IMR-90 (cell line): Measurements from ENCODE around the gene ALOX15.

Experiments
- BHLHE40 ChIP-seq: fragments of 150-350 bp; IDR thresholded peaks from 2 replicates; pipeline ENCODE4 v1.6.1; 2016; ENCODE audit warnings: mild to moderate bottlenecking, low read depth, low read length
- CEBPB ChIP-seq: IDR thresholded peaks from 2 replicates; pipeline ENCODE4 v1.6.1; 2012; ENCODE audit warnings: low read depth, low read length, improper control_type of control experiment
- CHD1 ChIP-seq: IDR thresholded peaks from 2 replicates; pipeline ENCODE4 v1.6.1; 2012; ENCODE audit warnings: low read depth, low read length, improper control_type of control experiment
- CTCF ChIP-seq: conservative IDR thresholded peaks from 2 replicates; pipeline ENCODE4 v1.5.1; 2012; ENCODE audit warnings: mild to moderate bottlenecking, low read depth, low read length, improper control_type of control experiment
- ELK1 ChIP-seq: fragments of 150-350 bp; IDR thresholded peaks from 2 replicates; pipeline ENCODE4 v1.6.1; 2016; ENCODE audit warnings: low read depth, mild to moderate bottlenecking, low read length, moderate library complexity, borderline replicate concordance
- FOS ChIP-seq: fragments of 150-350 bp; IDR thresholded peaks from 2 replicates; pipeline ENCODE4 v1.6.1; 2016; ENCODE audit warnings: low read depth, low read length
- MAFK ChIP-seq: IDR thresholded peaks from 2 replicates; pipeline ENCODE4 v1.6.1; 2012; ENCODE audit warnings: low read depth, low read length, improper control_type of control experiment
- MXI1 ChIP-seq: IDR thresholded peaks from 2 replicates; pipeline ENCODE4 v1.6.1; 2012; ENCODE audit warnings: low read depth, mild to moderate bottlenecking, low read length, moderate library complexity, borderline replicate concordance
- NFE2L2 ChIP-seq: fragments of 150-350 bp; IDR thresholded peaks from 2 replicates; pipeline ENCODE4 v1.6.1; 2016; ENCODE audit warnings: low read depth, mild to moderate bottlenecking, low read length
- POLR2A ChIP-seq: IDR thresholded peaks from 2 replicates; pipeline ENCODE4 v1.6.1; 2012; ENCODE audit warnings: mild to moderate bottlenecking, low read depth, low read length
- RAD21 ChIP-seq: IDR thresholded peaks from 2 replicates; pipeline ENCODE4 v1.6.1; 2012; ENCODE audit warnings: low read length, improper control_type of control experiment
- USF2 ChIP-seq: fragments of 150-350 bp; IDR thresholded peaks from 2 replicates; pipeline ENCODE4 v1.6.1; 2017; ENCODE audit warnings: mild to moderate bottlenecking, antibody characterized with exemption, low read length, low read depth

GRCh38 chr17:4583782-4584100 is 57.7 kb downstream of the ALOX15 start:
- TF ChIP-seq MXI1: no peak
- no peak for TF ChIP-seq POLR2A
- TF ChIP-seq CTCF: peak; percentile 18; the same call in 1 of the 2 replicates
- TF ChIP-seq USF2: no peak
- TF ChIP-seq ELK1: no peak
- no peak for TF ChIP-seq NFE2L2
- no peak for TF ChIP-seq RAD21
- no peak for TF ChIP-seq FOS
- no peak for TF ChIP-seq CEBPB
- no peak for TF ChIP-seq MAFK
- TF ChIP-seq BHLHE40: no peak
- no peak for TF ChIP-seq CHD1
